K562 (cell line): ENCODE data around the gene CIAO3.

Experiments
- EZH2 ChIP-seq: IDR thresholded peaks from 2 replicates; pipeline ENCODE4 v1.6.1; 2012; ENCODE audit warnings: low read depth, mild to moderate bottlenecking, inconsistent platforms, low read length, borderline replicate concordance
- MAX ChIP-seq: sonication (generic); formaldehyde crosslinking; IDR thresholded peaks from 2 replicates; pipeline ENCODE4 v1.9.0; 2022; ENCODE audit warnings: mild to moderate bottlenecking, missing genetic modification reagents
- NBN ChIP-seq: fragments of 450-650 bp; IDR thresholded peaks from 2 replicates; pipeline ENCODE4 v1.6.1; 2016; ENCODE audit warnings: low read depth, mild to moderate bottlenecking
- PCBP1 ChIP-seq: fragments of 200-400 bp; formaldehyde crosslinking; IDR thresholded peaks from 2 replicates; pipeline ENCODE4 v1.6.1; 2018; ENCODE audit warnings: mild to moderate bottlenecking, low read depth, low read length; ENCODE audit not compliant: poor library complexity, severe bottlenecking
- SIX5 ChIP-seq, 2 experiments: IDR thresholded peaks; 2 replicates each; pipeline ENCODE4 v1.6.1; 2011; ENCODE audit warnings: low read length in 2 of 2, borderline replicate concordance in 1 of 2, low read depth in 1 of 2, mild to moderate bottlenecking in 1 of 2, moderate library complexity in 1 of 2; ENCODE audit not compliant: insufficient read depth in 1 of 2
- SOX6 ChIP-seq: fragments of 450-650 bp; IDR thresholded peaks from 2 replicates; pipeline ENCODE4 v1.6.1; 2014; ENCODE audit warnings: mild to moderate bottlenecking
- TBL1XR1 ChIP-seq, 2 experiments: IDR thresholded peaks; 2 replicates each; pipeline ENCODE4 v1.6.1; 2012; ENCODE audit warnings: improper control_type of control experiment in 2 of 2, low read length in 2 of 2, mild to moderate bottlenecking in 1 of 2
- TF ChIP-seq, protein P1 (sequence below): fragments of 250-450 bp; sonication (Bioruptor Pico); IDR thresholded peaks from 2 replicates; pipeline ENCODE4 v1.4.0; 2020; ENCODE audit warnings: mild to moderate bottlenecking

DNA sequence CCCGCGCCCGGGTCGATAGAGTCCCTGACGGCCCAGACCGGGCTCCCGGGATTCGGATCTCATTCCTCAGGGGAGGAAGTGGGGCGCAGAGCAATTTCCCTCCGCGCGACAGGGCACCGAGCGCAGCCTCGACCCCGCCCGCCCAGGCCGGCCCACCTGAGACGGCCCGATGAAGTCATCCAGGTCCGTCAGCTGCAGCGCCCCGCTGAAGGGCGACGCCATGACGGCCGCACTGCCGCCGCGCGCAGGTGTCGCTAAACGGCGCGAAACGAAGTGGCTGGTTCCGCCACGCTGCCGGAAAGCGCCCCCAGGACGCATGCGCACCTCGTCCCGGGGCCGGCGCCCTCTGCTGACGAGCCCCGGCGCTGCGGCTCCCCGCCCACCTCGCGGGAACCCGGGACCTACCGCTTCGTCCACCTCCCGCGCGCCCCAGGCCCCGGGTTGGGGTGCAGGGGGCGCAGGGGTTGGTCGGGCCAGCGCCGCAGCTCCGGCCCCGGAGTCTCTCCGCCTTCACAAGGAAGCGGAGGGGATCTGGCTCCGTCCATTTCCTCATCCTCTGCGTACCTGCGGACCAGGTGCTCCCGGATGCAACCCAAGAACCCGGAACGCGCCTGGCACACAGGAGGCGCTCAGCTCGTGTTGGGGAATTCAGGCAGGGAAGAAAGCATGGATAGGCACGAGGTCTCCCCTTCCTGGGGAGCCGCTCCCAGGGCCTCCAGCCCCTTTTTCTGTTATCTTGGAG, at the start of gene CIAO3:
- no peak for TF ChIP-seq NBN
- TF ChIP-seq SOX6 = no peak
- TF ChIP-seq TBL1XR1 (IDR thresholded peaks at IDR 0.05; ENCODE audit: low read length in 2 of 2) = no peak; a peak in 1 of 4 replicates
- TF ChIP-seq PCBP1 = peak; percentile 68
- TF ChIP-seq, protein P1, sequence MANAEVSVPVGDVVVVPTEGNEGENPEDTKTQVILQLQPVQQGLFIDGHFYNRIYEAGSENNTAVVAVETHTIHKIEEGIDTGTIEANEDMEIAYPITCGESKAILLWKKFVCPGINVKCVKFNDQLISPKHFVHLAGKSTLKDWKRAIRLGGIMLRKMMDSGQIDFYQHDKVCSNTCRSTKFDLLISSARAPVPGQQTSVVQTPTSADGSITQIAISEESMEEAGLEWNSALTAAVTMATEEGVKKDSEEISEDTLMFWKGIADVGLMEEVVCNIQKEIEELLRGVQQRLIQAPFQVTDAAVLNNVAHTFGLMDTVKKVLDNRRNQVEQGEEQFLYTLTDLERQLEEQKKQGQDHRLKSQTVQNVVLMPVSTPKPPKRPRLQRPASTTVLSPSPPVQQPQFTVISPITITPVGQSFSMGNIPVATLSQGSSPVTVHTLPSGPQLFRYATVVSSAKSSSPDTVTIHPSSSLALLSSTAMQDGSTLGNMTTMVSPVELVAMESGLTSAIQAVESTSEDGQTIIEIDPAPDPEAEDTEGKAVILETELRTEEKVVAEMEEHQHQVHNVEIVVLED = peak; percentile 88
- no peak for TF ChIP-seq EZH2
- peak; percentile 87 to 90; a peak in 3 of 4 replicates for TF ChIP-seq SIX5 (IDR thresholded peaks at IDR 0.05; ENCODE audit: borderline replicate concordance in 1 of 2, insufficient read depth in 1 of 2, low read depth in 1 of 2, low read length in 2 of 2)
- peak; percentile 68 for TF ChIP-seq MAX (CRISPR knock-in tag)
